ENCODE results near the gene COL7A1.

Gene COL7A1

DNA sequence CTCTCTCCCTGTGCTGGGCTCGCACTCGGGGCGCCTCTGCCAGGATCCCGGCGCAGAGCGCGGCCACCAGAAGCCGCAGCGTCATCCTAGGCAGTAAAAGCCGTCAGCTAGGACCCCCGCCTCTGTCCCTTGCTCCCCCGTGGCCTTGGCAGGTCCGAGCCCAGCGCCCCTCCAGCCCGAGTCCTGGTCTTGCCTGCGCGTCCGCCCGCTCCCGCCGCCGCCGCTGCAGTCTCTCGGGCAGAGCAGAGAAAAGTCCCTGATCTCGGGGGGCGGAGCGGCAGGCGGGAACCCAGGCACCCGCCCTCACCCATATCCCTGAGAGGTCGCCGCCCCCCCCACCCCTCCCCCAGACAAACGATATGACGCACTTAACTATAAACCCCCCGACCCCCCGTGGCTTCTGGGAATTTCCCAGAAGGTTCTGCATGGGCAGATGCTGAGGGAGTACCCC lies at the start of gene COL7A1:
TSS of gene COL7A1 (minus strand) at position 255 of the 451 bp plus-strand sequence. CDS start at position 85, 170 bp downstream.
- no peak for DNase-seq (ENCODE audit: low read depth)

GRCh38 chr3:48642605-48643004 lies 47.5 kb upstream of the COL7A1 start:
- no peak for DNase-seq (ENCODE audit: low read depth)

GRCh38 chr3:48641396-48641795 lies 46.3 kb upstream of the COL7A1 start:
- DNase-seq (ENCODE audit: low read depth): no peak

GRCh38 chr3:48639944-48640606 lies 44.9 kb upstream of the COL7A1 start:
- no peak for DNase-seq (ENCODE audit: low read depth)

GRCh38 chr3:48637305-48637704 lies 42.2 kb upstream of the COL7A1 start:
- DNase-seq (ENCODE audit: low read depth): no peak

DNA sequence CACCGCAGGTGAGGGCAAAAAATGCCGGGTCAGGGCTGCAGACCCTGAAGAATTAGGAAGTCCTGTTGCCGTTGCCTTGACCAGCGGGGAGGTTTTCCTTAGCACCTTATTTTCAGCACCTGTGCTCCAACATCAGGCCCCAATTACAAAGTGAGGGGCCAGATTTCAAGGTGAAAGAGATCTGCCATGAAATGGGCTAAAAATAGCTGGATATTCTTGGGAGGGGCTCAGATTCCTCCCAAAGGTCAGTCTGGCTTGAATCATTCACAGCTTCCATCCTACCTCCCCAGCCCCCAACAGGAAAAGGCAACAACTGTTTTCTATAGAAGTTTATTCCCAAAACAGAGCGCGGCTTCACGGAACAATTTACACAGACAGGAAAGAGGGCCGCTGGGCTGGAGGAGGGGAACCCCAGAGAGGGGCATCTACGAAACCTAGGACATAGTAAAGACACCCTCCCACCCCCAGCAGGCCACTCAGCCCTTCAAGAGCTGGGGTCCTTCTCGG lies 41.1 kb upstream of the COL7A1 start:
- DNase-seq (ENCODE audit: low read depth): no peak

DNA sequence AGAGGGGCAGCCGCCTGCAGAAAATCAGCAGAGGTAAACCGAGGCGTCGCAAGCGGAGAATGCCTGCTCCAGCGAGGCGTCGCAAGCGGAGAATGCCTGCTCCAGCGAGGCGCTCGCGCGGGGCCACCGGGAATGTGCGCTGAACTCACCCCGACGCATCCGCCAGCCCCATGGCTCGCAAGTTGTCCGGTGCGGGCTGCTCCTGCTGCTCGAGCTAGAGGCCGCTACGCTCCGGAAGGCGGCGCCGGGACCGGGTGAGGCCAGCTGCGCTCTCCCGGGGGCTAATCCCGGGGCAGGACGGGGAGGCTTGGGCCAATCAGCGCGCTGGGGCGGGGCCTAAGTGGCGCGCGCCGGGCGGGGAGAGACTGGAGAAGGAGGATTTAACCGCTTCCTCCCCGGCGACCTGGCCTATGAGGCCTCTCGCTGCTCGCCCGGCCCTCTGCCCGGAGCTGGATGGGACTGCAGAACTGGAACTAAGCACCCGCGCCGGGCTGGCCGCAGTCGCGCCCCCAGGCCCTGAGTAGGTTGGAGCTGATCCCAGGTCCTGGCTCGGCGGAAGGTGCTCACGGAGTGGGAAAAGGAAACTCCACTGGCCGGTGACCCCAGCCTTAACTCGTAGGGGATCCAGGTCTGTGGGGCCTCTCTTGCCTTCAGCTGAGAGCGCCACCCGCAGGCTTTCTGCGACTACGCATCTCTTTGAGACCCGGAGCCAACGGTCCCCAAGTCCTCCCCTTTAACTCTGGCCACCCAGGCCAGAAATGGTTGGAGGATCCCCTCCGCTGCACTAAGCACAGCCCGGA lies 40.3 kb upstream of the COL7A1 start, which contains the start of gene SLC26A6:
TSS of gene SLC26A6 (minus strand) at position 240 of the 800 bp plus-strand sequence. CDS start at position 172, 68 bp downstream.
- peak; percentile 90 for DNase-seq (ENCODE audit: low read depth)

- peak; percentile 10 for DNase-seq (ENCODE audit: low read depth)
Observed at GRCh38 chr3:48634661-48635221, 39.6 kb upstream of the COL7A1 start.

DNA sequence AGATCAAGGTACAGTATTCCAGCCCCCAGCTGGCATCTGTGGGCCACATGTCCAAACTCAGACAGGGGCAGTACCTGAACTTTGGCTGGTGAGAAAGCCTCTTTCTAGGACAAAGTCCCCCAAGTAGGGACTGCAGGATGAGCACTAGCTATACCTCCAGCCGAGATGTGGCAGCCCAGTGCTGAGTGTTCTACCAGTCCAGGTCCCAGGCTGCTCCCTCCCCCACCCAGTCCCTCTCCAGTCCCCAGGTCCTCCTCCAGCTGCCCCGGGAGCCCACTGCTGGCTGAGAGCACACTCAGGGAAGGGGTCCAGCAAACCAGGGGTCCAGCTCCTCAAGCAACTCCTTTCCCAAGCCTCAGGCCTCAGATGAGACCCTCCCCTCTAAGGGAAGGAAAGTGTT lies 38.6 kb upstream of the COL7A1 start:
- no peak for DNase-seq (ENCODE audit: low read depth)

GRCh38 chr3:48633256-48633655 lies 38.1 kb upstream of the COL7A1 start:
- DNase-seq (ENCODE audit: low read depth): no peak

DNA sequence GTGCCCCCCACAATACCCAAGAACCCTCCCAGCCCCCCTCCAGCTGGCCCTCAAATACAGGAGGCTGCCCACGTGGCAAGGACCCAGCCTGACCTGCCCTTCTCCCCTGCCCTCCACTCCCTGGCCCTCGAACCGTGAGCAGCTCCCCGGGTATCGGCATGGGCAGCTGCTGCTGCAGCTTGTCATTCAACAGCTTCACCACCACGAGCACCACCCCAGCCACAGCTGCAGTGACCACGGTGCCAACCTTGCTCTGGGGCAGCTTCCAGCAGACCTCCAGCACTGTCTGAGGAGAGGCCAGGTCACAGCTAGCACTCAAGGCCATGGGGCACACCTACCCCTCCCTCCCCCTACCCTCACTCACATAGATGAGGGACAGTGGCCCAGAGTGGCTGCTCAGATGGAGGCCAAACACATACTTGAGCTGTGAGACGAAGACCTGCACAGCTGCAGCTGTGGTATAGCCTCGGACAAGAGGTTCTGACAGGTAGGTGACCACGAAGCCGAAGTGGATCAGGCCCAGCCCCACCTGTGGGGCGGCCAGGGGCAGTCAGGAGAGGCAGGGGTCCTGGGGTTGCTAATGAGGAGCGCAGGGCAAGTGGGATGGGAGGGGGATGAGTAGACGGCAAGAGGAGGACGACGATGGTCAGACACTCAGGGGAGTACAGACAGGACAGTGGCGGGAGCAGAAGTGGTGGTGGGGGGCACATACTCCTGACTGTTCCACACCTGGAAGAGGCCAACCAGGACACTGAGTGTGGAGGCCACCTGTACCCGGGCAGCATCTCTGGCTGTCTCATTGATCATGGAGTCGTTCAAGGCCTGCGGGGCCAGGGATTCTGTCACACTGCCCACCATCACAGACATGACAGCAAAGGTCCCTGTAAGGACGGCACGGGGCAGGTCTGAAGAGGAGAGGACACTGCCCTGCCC lies 36.7 kb upstream of the COL7A1 start:
- DNase-seq (ENCODE audit: low read depth): no peak

- DNase-seq (ENCODE audit: low read depth): no peak
Observed at GRCh38 chr3:48630833-48631232, 35.7 kb upstream of the COL7A1 start.

GRCh38 chr3:48630407-48630806 lies 35.3 kb upstream of the COL7A1 start:
- no peak for DNase-seq (ENCODE audit: low read depth)

DNA sequence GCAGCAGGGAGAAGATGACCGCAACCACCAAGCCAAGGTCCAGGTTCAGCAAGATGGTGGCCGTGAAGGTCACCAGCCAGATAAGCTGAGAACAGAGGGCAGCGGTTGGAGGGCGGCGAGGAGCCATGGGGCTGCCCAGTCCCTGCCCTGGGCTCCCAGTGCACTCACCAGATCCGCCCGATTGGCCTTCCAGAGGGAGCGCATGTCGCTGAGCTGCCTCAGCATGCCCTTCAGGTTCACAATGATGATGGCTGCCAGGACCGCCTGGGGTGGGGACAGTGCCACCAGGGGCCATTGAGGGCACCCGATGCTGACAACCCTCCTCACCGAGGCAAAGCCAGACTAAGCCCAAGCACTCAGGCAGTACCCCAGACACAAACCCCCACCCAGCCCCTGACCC lies 34.8 kb upstream of the COL7A1 start:
- no peak for DNase-seq (ENCODE audit: low read depth)

GRCh38 chr3:48628277-48629017 lies 33.3 kb upstream of the COL7A1 start:
- DNase-seq (ENCODE audit: low read depth): no peak

DNA sequence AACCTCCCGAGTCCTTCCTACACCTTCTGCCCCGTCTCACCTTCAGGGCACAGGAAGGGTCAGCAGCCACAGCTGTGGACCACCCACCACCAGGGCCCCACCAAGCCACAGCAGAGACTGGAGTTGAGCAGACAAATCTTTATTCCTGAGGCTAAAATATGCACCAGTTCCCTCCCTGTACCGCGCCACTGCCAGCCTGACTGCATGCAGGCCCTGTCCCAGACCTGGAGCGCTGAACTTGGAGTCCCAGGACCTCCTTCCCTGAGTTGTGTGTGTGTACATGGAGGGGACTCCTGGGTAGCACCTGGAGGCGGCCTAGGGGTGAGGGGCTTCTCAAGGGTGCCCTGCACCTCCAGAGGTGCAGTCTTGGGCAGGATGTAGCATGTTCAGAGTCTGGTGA lies 30.5 kb upstream of the COL7A1 start:
- DNase-seq (ENCODE audit: low read depth): no peak

DNA sequence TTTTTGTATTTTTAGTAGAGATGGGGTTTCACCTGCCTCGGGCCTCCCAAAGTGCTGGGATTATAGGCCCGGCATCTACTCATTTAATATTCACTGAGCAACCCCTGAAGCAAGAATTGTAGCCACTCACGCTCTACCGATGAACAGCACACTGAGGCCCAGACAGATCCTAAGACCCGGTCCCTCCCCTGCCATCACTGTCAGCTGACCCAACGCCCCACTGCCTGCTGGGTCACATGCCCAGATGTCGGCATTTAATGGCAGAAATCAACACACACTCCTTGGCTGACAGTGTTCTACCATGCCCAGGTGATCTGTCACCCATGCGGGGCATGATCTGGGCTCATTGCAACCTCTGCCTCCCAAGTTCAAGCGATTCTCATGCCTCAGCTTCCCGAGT lies 29.6 kb upstream of the COL7A1 start:
- DNase-seq (ENCODE audit: low read depth): no peak

DNA sequence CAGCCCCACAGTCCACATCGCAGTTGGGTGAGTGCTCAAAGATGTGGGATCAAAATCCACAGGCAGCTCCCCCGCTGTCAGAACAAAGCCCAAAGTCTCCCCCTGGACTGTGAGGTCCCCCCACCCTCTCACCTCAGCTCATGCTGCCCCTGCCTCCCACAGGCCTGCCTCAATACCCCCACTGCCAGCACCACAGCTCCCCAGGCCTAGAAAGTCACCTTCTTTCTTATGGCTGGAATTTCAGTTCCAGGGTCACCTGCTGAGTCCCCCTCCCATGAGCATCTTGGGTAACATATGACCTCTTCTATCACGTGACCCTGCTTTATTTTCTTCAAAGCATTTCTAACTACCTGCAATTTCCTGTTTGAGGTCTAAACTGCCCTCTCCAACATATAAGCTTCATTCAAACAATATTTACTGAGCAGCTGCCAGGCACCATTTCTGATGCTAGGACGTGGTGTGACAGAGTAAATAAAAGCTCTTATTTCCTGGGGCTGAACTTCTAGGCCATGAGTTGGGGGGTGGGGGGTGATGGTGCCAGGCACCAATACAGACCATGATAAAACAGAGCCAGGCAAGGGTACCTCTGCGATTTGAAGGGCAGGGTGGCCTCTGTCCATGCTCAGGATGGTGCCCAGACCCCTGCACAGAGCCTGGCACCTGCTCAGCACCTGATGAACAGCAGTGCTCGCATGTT lies 28.9 kb upstream of the COL7A1 start:
- no peak for DNase-seq (ENCODE audit: low read depth)

- DNase-seq (ENCODE audit: low read depth): no peak
Observed at GRCh38 chr3:48621461-48621869, 26.3 kb upstream of the COL7A1 start, which contains the start of gene TMEM89. Gene TMEM89 (minus strand): TSS chr3:48621769. CDS start chr3:48621756, 13 bp downstream.
